ENCODE data around the gene ERRFI1. TPM values are rescaled to one million over a fixed set of nuclear protein-coding genes. Genes with fewer than 3 reads are reported as not detected.

The ERRFI1 gene
- total and polyA plus RNA-seq, 2 of the 8 experiments (the other 6 are each of a cell fraction or from before 2014, with no cell fraction given) = 23.4 to 46.1 TPM

DNA sequence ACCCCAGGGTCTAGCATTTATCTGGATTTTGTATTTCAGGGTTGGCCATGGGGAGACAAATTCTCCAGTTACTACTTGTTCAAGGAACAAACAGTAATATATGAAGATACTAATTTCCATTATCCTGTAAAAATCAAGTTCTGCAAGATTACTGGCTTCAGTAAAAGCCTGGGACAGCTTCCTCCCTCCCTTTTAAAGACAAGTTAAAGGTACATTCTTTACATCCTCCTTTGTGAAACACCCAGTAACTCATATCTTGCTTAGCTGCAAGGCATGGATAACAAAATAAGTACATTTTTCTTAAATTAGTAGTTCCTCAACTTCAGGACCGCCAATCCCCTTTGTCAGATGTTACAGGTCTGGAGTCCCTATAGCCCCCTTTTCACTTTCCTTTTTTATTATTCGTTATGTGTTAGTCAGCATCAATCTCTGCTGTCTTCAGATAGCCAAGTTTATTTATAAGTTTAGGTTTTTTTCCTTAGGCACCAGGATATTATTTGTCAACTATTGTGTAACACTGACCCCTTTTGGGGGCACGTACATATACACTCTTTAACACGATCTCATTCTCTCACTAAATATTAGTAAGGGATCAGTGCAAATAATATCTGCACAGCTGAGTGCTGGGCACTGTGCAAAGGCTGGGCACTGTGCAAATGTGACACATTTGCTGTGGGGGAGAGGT lies 9.8 kb downstream of the ERRFI1 start:
- FAIRE-seq (no peak), DNase-seq (ENCODE audit: low read depth in 1 of 2, low spot score in 2 of 2) (no peak)
- Histone ChIP-seq H2AFZ (ENCODE audit: low read length) (no peak overlapping the region), H3K9ac (replicated peaks in 1 of 4; ENCODE audit: extremely low read depth in 1 of 4, low read depth in 3 of 4, low read length in 3 of 4) (no peak overlapping the region), H3K18ac (ENCODE audit: extremely low read depth, low read length) (no peak overlapping the region), H3K79me2 (ENCODE audit: control insufficient read depth in 1 of 2, insufficient read depth in 2 of 2, low read length in 2 of 2) (peaks cover 4 to 81% of the 10 kb centered on the region in 2 experiments), H3K23ac (ENCODE audit: insufficient read length) (no peak overlapping the region), H2BK12ac (ENCODE audit: low read depth, low read length) (no peak overlapping the region), H2AK5ac (ENCODE audit: low read depth, low read length) (no peak overlapping the region), H3K56ac (replicated peaks; ENCODE audit: insufficient read length, low read depth, low read length) (no peak overlapping the region), H3K36me3 (ENCODE audit: control insufficient read depth in 2 of 4, insufficient read depth in 4 of 4, low read length in 3 of 4) (peaks cover 12 to 33% (median 23%) of the 10 kb centered on the region in 4 experiments), H3K4me2 (ENCODE audit: insufficient read depth in 1 of 2, low read depth in 2 of 2, low read length in 2 of 2) (no peak overlapping the region), H4K8ac (ENCODE audit: extremely low read depth, insufficient read depth, low read length) (no peak overlapping the region), H3K4ac (replicated peaks; ENCODE audit: insufficient read length, low read depth, low read length) (no peak overlapping the region), H3K4me1 (replicated peaks in 1 of 4; ENCODE audit: control insufficient read depth in 3 of 4, insufficient read depth in 4 of 4, low read length in 3 of 4) (peaks cover 4 to 15% (median 10%) of the 10 kb centered on the region in 4 experiments; a peak in 6 of 7 replicates), H4K91ac (replicated peaks; ENCODE audit: insufficient read length, low read length) (no peak overlapping the region), H3K27me3 (replicated peaks in 1 of 4; ENCODE audit: control insufficient read depth in 3 of 4, extremely low read depth in 1 of 4, insufficient read depth in 3 of 4, low read length in 3 of 4) (no peaks in the 10 kb centered on the region), H2BK120ac (replicated peaks; ENCODE audit: low read depth, low read length) (no peak overlapping the region), H2BK20ac (ENCODE audit: low read length) (no peak overlapping the region), H3K4me3 (ENCODE audit: extremely low read depth in 1 of 4, insufficient read depth in 2 of 4, low read depth in 3 of 4, low read length in 4 of 4) (no peak overlapping the region), H3K9me3 (ENCODE audit: insufficient read depth in 2 of 2, low read depth in 1 of 2, low read length in 1 of 2) (no peaks in the 10 kb centered on the region), H3K79me1 (ENCODE audit: low read depth, low read length) (no peaks in the 10 kb centered on the region; the same call in 1 of the 2 replicates), H3K27ac (ENCODE audit: low read depth, low read length) (no peak overlapping the region), H3K14ac (ENCODE audit: insufficient read length) (no peak overlapping the region), H4K5ac (ENCODE audit: insufficient read length, low read depth, low read length) (no peak overlapping the region), H4K20me1 (replicated peaks in 1 of 2; ENCODE audit: control insufficient read depth in 1 of 2, insufficient read depth in 2 of 2, low read length in 2 of 2) (peaks cover 4 to 6% of the 10 kb centered on the region in 2 experiments), H2BK5ac (ENCODE audit: low read depth, low read length) (no peak overlapping the region), H3K23me2 (ENCODE audit: low read depth, low read length) (no peaks in the 10 kb centered on the region), H2BK15ac (ENCODE audit: low read length) (no peak overlapping the region)
- 67% methylated on average over 4 of the region's 4 CpGs; no CpG with 5 or more reads in 1 of the 2 experiments for WGBS, 2 experiments (ENCODE audit: extremely low coverage in 1 of 2, insufficient coverage in 1 of 2, insufficient read length in 1 of 2, insufficient replicate concordance in 2 of 2, low coverage in 1 of 2, low lambda C conversion rate in 2 of 2, missing lambda C conversion rate in 1 of 2)
- ChIA-PET CTCF (ENCODE audit: partially characterized antibody) (interaction anchor here (0.7 to 12.6 kb wide), 34 partner anchors 8 to 428 kb away, joined by 3 to 211 read pairs (median 5); partner anchors contain the start of gene SLC45A1), POLR2A (ENCODE audit: partially characterized antibody) (interaction anchor here (0.7 to 3.6 kb wide), 8 partner anchors 8 to 330 kb away, joined by 3 to 12 read pairs (median 4); partner anchors contain the start of genes ERRFI1 and PARK7)
- no peak for TF ChIP-seq EP300 (IDR thresholded peaks at IDR 0.05; ENCODE audit: borderline replicate concordance in 1 of 2, low read depth in 2 of 2, low read length in 2 of 2)
- TF ChIP-seq, protein P1, sequence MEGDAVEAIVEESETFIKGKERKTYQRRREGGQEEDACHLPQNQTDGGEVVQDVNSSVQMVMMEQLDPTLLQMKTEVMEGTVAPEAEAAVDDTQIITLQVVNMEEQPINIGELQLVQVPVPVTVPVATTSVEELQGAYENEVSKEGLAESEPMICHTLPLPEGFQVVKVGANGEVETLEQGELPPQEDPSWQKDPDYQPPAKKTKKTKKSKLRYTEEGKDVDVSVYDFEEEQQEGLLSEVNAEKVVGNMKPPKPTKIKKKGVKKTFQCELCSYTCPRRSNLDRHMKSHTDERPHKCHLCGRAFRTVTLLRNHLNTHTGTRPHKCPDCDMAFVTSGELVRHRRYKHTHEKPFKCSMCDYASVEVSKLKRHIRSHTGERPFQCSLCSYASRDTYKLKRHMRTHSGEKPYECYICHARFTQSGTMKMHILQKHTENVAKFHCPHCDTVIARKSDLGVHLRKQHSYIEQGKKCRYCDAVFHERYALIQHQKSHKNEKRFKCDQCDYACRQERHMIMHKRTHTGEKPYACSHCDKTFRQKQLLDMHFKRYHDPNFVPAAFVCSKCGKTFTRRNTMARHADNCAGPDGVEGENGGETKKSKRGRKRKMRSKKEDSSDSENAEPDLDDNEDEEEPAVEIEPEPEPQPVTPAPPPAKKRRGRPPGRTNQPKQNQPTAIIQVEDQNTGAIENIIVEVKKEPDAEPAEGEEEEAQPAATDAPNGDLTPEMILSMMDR (IDR thresholded peaks at IDR 0.05; ENCODE audit: control extremely low read depth in 1 of 3, insufficient read depth in 1 of 3, low read depth in 1 of 3, low read length in 3 of 3) = peak in 1 of 3 experiments; percentile 7; a peak in 2 of 4 replicates
- TF ChIP-seq CEBPB (IDR thresholded peaks at IDR 0.05; ENCODE audit: low read depth, low read length) = peak; percentile 49; the same call in 1 of the 2 replicates
- peak in 1 of 2 experiments; percentile 26; a peak in 3 of 4 replicates for TF ChIP-seq RAD21 (IDR thresholded peaks at IDR 0.05 in 1 of 2, conservative IDR thresholded peaks at IDR 0.05 in 1 of 2; ENCODE audit: low read depth in 2 of 2, low read length in 2 of 2)
- no peak for TF ChIP-seq RXRA (IDR thresholded peaks at IDR 0.05; ENCODE audit: insufficient read depth, low read depth, low read length)

All from H1 (cell line).